C1 segment of cervical spinal cord (tissue), 14 donors: ENCODE results near the gene NSUN4.
A peak's percentile ranks its signal among the peaks of the same experiment; 100 is the strongest.
"Not testable (repeated sequence)": the region's sequence is repeated elsewhere in the genome, so short reads cannot be mapped to it uniquely, and the experiment has no call there.

Experiments
- DNase-seq, 14 donors: peaks; one replicate each; lab custom pipeline; 2025; lab: John Stamatoyannopoulos, UW

Gene NSUN4

DNA sequence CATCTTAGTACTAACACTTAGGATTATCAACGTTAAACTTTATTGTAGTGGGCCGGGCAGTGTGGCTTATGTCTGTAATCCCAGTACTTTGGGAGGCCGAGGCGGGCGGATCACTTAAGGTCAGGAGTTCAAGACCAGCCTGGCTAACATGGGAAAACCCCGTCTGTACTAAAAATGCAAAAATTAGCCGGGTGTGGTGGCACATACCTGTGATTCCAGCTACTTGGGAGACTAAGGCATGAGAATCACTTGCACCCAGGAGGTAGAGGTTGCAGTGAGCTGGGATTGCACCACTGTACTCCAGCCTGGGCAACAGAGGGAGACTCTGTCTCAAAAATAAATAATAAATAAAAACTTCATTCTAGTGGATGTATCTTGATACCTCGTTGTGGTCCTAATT is 25.2 kb downstream of the NSUN4 start:
- DNase-seq, result not testable (repeated sequence)

DNA sequence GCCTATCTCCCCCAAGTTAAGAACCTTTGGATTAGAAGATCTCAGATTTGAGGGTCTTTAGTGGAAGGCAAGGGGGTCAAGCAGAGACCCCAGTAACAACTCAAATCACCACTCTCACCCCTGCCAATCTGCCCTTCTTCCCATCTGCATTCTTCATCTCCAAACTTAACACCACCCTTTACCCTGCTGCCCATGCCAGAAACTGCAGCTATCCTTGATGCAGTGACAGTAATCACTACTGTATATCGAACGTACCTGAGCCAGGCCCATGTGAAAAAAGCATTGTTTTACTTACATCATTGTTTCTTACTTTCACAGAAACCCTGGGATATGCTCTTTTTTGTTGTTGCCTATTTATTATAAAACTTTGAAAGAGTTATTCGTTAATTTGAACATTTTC is 26.5 kb downstream of the NSUN4 start:
- DNase-seq, result no peak

DNA sequence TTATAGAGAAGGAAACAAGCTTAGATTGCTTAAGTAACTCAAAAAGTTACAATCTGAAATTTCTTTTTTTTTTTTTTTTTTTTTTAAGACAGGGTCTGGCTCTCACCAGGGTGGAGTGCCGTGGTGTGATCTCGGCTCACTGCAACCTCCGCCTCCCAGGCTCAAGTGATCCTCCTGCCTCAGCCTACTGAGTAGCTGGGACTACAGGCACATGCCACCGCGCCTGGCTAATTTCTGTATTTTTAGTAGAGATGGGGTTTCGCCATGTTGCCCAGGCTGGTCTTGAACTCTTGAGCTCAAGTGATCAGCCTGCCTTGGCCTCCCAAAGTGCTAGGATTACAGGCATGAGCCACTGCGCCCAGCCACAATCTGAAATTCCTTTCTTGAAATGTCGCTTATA is 27.1 kb downstream of the NSUN4 start:
- not testable (repeated sequence) for DNase-seq

DNA sequence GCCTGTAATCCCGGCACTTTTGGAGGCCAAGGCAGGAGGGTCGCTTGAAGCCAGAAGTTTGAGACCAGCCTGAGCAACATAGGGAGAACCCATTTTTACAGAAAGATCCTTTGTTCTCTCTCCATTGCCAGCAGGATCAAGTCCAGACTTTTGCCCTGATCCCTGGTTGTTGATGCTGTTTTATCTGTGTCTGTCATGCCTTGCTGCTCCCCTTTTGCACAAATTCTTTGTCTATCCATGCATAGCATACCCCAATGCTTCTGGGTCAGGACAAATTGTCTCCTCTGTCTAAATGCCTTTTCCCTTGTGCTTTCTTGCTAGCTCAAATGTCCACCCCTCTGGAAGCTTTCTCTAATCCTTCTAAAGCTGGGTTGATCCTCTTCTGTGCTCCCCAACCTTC is 28.2 kb downstream of the NSUN4 start:
- no peak for DNase-seq

- DNase-seq, result no peak
These were observed 29.1 kb downstream of the NSUN4 start for GRCh38 chr1:46369542-46370213.

- DNase-seq, result no peak
These were observed 29.6 kb downstream of the NSUN4 start for GRCh38 chr1:46370214-46370633.

DNA sequence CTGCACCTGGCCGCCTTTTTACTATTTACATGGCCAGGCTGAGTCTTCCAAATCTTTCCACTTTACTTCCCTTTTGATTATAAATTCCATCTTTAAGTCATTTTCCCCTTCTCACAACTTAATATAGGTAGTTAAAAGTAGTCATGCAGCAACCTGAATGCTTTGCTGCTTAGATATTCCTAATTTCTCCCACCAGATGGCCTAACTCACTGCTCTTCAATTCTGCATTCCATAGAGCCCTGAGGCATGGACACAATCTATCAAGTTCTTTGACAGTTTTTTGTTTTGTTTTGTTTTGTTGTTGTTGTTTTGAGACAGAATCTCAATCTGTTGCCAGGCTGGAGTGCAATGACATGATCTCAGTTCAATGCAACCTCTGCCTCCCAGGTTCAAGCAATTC is 31.8 kb downstream of the NSUN4 start:
- DNase-seq, result no peak

- DNase-seq, result no peak
These were observed 39.4 kb downstream of the NSUN4 start for GRCh38 chr1:46379996-46380395.

GRCh38 chr1:46380508-46380907 is 39.9 kb downstream of the NSUN4 start:
- DNase-seq, result no peak

- no peak for DNase-seq
These were observed 52.9 kb downstream of the NSUN4 start for GRCh38 chr1:46393510-46393909.

GRCh38 chr1:46394108-46394871 is 53.7 kb downstream of the NSUN4 start, which contains the start of gene FAAH:
FAAH (plus strand) TSS chr1:46394317; CDS start chr1:46394349, 32 bp downstream.
- peak in 12 of 14 donors; percentile 43 to 81 (median 59) for DNase-seq

- peak in 6 of 14 donors; percentile 24 to 78 (median 45) for DNase-seq
These were observed 54.4 kb downstream of the NSUN4 start for GRCh38 chr1:46394872-46395465.

- DNase-seq, result no peak
These were observed 56.1 kb downstream of the NSUN4 start for GRCh38 chr1:46396441-46397398.

- no peak for DNase-seq
These were observed 58.7 kb downstream of the NSUN4 start for GRCh38 chr1:46399307-46399706.

DNA sequence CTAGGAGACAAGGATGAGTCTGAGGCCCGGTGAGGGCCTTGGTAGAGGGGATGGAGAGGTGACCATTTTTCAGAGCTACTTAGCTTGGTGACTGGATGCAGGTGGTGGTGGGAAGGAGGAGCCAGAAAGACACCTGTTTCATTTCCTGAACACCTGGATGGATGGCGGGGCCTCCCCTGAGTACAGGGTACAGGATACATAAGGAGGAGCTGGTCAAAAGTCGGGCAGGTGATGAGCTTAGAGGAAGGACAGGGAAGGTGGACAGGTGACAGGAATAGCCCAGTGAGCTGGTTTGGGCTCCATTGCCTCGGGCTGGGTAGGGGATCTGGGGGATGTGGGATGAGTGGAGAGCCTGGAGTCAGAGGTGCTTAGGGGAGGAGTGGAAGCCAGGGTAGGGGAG is 59.8 kb downstream of the NSUN4 start:
- DNase-seq, result no peak

DNA sequence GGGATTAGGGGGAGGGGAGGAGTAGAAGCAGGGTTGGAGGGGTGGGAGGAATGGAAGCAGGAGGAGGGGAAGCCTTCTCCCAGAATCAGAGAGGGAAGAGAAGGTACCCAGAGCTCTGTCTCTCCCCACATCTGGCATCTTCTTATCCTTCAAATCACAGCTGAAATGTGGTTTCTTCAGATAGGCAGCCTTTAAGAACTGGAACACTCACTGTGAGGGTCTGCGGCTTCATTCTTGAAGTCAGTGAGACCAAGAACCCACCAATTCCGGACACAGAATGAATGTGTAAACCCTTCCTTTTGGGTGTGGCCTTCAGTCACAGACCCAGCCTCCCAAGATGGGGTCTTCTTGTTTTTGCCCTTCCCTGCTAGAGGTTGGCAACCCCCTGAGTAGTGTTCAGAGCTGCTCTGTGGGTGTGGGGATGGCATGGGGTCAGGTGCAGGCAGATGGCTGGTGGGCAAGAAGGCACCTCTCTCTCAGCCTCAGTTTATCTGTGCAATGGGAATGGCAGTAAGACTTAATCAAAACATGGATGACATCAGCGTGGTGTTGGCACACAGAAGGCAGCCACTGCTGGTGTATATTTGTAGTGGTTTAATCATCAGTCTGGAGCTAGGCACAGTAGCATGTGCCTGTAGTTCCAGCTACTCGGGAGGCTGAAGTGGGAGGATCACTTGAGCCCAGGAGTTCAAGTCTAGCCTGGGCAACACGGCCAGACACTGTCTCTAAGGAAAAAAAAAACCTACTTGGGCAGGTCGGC is 60.7 kb downstream of the NSUN4 start:
- DNase-seq, result peak in 1 of 14 donors; percentile 51

- peak in 12 of 14 donors; percentile 74 to 96 (median 81) for DNase-seq
These were observed 61.5 kb downstream of the NSUN4 start for GRCh38 chr1:46401964-46402626.

GRCh38 chr1:46403916-46404315 is 63.3 kb downstream of the NSUN4 start:
- no peak for DNase-seq

GRCh38 chr1:46404482-46405196 is 64.0 kb downstream of the NSUN4 start:
- DNase-seq, result no peak

DNA sequence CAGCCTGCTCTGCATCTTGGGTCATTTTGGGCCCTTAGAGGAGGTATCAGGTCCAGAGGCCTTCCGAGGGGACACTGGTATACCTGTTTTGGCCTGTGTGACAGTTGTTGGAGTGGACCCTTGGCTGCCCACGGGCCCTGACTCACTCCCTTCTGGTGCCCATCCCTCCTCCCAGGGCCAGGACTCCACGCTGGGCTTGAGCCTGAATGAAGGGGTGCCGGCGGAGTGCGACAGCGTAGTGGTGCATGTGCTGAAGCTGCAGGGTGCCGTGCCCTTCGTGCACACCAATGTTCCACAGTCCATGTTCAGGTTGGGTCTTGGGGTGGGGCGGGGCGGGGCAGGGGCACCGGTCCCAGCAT is 64.6 kb downstream of the NSUN4 start:
- DNase-seq, result no peak
